HG03066 (cell line): ENCODE data around the gene ROBO1.

Source experiments
- ATAC-seq: cut with Tn5 transposase; IDR thresholded peaks from one replicate; pipeline ENCODE4 v1.9.1; 2021; ENCODE audit warnings: low read depth; ENCODE audit not compliant: unreplicated experiment

Gene ROBO1

DNA sequence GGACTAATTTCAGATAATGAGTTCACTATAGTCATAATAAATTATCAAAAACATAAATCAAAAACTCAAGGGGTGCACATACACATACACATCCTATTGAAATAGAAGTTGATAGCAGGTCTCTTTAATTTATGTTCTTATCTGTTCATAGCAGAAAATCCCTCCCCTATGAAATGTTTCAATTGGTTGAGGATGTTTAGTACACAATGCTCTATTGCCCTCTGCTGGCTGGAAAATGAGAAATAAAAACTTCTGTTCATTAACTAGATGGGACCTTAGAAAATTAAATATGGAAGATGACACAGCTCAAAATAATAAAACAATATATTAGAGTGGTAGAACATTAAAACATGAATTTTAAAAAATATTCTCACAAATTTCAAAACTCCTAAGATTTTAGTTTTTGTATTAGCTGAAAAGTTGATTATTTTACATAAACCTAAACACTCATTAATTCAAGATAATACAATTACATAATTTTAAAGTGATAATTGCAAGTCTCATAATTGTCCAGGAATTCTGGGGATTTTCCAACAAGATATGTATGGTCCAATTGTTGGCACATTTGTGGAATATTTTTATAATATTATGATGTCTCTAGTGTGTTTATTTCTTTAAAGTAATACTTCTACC, 735.0 kb downstream of the ROBO1 start:
- no peak for ATAC-seq

DNA sequence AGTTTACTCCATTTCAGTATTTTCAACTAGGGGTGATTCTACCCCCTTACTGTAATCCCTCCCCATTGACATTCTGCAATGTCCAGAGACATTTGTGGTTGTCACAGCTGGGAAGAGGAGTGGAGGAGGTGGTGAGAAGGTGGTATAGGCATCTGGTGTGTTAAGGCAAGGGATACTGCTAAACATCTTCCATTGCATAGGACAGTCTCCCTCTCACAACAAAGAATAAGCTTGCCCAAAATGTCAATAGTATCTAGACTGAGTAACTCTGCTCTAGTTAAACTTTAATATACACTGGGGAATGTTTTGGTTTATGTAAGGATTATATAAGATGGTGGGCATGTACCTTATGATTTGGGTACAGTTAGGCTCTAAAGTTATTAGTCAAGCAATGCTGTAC, 737.6 kb downstream of the ROBO1 start:
- ATAC-seq = no peak

DNA sequence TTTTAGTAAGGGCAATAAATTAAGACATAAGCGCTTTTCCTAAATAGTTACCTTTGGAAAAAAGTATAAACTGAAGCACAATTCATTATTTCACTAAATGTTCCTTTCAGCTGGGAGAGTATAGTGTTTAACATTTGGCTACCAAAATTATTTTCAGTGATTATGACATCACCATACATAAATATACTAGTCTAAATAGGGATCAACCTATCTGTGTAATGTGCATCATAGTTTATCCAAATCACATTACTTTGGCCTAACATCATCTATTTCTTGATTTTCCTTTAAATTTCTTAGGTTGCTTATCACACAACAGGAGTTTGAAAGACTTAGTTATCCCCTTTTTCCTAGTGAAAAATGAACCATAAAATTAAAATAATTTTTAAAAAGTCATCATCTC, 738.9 kb downstream of the ROBO1 start:
- ATAC-seq = no peak

DNA sequence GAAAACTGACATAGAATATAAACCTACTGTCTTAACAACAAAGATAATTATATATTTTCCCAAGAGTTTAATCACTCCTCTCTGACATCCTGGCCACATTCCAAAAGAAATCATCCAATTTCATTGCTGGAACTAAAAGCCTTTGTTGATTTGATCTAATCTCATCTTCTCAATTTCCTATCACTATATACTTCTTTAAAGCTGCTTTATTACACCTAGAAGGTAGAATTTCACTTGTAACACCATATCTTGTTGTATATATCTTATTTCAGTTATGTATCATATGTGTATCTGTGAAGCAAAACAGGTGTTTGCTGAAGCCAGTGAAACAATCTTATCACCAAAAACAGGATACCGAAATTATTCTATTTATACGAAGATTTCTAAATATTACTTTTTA, 740.2 kb downstream of the ROBO1 start:
- no peak for ATAC-seq

DNA sequence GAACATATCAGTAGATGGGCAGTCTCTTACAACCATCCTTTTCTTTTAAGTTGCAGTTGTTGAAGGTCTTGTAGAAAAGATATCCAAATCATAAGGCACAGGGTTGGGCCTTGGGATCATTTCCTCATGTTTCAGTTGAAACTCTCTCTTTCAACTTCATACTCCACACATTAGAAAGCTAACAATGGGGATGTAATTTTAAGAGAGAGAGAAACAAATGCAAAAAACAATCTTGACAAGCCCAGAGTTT, 747.9 kb downstream of the ROBO1 start:
- no peak for ATAC-seq

DNA sequence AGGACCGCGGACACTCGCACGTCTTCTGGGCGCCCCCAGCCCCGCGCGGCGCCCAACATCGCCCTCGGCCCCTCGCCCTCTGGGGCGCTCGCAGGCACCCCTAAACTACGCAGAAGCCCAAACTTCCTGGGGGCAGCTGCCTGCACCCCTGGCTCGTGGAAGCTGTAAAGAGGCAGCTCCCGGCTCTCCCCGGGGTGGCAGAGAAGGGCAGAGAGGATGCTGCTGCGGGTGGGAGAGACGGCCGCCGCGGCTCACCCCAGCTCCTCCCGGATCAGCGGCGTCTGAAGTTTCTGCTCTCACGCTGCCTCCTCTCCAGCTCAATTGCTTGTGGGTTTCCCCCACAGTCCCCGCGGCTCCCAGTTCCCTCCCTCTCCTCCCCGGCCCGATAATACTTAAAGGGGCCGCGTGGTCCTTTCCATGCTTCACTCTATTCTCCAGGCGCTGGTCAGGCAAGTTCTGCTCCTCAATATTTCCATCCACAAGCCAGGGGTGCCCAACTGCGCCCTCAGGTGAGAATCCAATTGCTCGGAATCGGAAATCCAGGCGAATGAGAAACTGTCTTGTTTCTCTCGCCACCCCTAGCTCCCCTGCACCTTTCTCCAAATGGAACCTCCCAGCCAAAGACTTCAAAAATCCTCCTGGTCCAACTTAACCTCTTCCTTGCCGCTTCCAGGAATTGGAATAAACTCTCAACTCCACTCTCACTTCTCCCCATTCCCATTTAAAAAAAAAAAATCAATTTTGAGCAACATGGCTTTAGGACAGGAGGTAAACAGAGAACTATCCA, 748.5 kb downstream of the ROBO1 start:
- ATAC-seq = peak; percentile 64

DNA sequence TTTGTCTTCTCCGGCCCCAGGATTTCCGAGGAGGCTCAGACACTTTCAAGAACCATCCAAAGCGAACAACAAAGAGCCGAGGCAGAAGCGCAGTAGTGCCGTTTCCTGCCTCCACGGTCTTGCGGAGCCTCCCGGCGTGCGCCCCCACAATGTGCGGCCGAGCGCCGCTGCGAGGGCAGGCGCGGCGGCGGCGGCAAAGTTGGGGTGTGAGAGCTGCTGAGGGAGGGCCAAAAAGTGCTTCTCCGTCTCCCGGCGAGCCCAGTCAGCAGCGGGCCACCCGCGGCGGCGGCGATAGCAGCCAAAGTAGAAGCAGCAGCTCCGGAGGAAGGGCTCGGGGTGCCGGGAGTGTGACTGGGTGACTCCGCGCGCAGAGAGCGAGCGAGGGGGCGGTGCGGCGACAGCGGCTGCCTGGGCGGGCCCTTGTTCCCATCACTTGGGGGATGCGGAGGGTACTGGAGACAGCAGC, 749.1 kb downstream of the ROBO1 start:
- peak; percentile 41 for ATAC-seq

DNA sequence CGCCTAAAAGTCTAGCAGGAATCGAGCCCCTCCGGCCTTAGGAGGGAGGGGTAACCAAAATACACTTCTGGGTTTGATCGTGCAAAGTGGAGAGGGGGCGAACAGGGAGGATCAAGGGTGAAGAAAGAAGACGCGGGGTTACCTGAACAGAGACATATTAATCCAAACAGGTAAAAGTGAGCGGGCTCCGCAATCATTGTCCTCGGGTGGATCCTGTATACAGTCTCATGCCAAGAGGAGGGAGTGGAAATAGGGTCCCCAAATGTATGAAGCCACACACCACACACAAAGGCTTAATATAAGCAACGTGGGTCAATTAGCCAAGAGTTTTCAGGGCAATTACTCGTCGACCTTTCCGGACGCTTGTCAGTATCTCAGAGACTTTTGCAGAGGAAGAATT, 749.5 kb downstream of the ROBO1 start:
- ATAC-seq = no peak

DNA sequence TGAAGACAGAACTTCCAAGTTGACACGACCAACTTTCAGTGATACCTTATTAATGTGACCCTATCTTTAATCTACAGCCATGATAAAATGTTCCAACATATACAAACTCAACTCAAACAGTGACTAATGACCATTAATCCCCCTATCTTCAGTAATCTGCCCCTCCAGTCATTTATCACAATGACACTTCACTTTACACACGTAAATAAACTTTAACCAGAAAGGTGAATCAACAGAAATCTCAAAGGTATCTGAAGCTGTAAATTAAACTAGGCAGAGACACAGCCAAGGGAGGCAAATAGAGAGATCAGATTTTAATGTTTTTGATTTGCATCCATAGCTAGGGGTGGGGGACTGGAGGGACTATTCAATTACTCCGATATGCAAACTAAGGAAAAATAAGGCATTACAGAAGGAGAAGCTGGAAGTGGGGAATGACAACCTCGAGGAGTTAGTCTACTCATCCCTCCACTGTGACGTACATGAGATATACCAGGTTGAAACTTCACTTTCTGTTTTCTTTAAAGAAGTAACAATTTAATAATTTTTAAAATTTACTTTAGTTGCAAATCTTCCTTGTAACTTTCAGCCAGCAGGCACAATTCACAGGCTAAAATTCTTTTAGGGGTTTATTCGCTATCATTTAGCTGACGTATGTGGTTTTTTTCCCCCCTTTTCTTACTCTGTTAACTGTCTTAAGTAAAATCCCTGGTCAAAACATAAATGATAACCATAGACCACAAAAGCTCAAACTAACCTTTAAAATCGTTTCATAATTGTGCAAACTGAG, 751.0 kb downstream of the ROBO1 start:
- no peak for ATAC-seq

DNA sequence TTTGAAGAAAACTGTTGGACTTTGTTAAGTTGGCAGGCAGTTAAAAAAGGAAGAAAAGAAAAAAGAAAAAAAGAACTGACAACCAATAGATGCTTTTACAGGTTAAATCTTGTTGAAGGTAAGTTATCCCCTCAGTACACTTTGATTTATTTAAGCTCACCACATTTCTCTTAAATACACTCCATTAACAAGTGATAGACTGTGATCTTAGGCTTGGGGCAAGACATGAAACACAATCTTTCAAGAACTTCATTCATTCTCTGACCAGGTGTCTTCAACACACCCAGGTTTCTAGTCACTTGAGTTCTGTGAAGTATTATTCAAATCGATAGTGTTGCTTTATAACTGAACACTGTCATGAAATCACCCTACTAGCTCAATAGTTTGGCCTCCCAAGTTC, 751.9 kb downstream of the ROBO1 start:
- ATAC-seq = no peak

DNA sequence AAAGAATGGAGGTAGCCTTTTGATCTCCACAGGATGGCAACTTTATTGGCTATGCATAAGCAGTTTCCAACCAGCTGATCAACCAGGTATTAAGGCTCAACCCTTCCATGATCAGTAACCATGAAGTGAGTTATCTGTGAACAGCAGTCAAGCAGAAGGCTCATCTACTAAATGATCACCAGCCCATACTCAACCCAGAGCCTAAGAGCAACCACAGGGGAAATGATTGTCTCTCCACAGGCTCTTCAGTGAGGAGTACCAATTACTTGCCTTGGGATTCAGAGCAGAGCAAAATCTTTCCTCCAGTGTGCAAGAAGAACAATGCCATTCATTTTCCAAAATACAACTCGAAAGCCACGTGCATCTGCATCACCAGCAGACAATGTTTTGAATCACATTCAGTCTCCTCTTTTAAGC, 754.8 kb downstream of the ROBO1 start:
- no peak for ATAC-seq

DNA sequence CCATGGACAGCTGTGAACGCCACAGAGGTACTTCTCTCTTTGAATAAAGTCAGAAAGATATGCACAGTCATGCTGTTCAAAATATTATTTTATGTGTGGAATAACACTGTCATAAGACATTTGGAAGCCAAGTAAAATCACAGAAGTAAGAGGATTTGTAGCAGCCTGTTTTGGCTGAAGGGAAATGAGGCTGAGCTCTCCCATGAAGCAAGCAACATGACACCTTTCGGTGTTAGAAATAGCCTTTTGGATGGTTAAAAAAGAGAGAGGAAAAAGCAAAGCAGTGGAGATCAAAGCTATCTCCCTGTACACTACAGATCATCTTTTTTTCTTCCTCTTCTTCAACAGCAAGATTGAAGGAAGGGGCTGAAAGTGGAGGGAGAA, 755.3 kb downstream of the ROBO1 start:
- ATAC-seq = no peak

DNA sequence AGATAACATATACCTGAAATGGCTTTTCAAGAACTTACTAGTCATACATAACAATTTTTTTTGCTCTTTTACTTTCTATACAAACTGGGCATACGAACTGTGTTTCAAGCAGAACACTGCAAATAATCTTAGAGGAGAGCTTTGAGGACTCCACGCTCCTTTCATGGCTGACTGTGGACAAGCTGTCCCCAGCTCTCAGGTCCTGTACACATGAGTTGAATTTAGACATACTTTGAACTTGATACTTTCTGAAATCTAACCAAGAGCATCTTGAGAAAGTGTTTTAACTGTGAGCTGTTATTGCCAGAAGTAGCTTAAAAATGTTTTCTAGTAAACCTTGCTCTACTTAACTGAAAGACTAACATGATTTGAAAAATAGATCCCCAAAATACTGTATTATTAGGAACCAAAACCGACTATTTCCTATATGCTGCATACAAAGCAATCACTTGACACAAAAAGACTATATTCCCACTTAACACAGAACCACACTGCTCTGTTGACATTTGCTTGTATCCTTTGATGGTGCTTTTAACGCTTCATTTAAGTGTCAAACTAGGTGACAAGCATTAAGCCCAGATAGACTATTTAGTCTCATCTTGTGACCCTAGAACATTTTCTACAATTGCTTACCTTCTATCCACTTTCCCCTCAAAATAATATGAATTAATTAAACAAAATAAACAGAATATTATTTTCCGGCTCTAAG, 755.8 kb downstream of the ROBO1 start:
- no peak for ATAC-seq

DNA sequence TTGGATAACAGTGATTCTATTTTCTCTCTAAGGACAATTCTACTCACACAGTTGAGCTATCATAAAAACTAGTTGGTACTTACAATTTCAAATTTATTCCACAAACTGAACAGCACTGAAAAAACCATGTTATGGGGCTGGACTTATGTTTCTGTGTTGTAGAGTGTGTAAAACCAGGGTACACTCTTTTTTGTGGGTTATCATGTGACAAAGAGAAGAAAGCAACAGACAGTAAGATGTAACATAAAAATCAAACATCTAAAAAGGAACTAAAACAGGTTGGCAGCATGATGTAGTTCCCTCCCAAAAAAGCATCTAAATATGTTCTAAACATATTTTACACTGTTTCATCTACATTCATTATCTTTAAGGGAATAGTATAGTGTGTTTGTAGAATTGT, 757.9 kb downstream of the ROBO1 start:
- no peak for ATAC-seq

DNA sequence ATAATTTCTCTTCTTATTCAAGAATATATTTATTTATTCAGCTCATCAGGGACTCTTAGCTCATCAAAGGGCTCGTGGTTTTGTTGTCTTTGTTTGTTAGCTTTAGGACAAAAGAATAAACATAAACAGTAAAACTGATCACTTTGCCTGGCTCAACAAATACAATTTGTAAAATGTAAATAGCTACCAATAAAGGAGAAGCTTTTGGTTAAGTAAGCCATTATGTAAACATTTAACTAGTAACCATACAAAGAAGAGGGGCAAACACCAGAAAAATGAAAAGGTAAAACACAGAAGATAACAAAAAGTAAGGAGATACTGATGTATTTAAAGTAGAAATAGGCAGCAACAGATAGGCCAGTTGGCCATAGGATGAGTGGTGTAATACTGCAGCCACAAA, 761.7 kb downstream of the ROBO1 start:
- no peak for ATAC-seq

DNA sequence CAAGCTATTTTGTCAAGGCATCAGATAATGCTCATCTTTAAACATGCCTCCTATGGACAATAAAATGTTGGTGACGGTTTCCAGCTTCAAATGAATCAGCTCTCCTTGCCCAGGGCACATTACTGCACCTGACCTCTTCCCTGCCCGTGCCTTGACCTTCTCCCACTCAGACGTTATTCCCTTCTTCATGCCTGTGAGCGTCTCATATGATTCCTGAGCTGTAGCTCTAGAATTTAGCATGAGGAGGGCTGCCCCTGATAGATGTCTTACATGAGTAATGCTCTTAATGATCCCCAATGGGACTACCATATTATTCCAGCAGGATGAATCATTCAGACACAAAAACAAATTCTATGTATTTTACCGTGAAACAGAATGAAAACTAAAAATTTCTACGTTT, 762.7 kb downstream of the ROBO1 start:
- ATAC-seq = no peak

DNA sequence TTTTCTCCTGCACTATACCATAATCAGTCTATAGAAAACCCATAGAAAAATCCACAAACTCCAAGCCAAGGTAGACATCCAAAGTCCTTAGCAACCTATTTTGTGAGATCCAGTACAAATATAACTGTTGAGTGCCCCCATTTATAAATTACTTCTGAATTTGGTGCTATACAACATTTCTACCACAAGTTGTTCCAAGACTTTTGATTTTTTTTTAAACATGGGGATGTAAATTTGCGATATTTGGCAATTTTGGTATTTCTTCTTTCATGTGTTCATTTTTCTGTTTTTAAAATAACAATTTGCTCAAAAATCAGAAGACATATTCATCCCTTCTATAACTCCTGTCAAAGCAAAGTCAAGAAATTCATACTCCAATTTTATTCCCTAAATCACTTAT, 763.8 kb downstream of the ROBO1 start:
- ATAC-seq = no peak

DNA sequence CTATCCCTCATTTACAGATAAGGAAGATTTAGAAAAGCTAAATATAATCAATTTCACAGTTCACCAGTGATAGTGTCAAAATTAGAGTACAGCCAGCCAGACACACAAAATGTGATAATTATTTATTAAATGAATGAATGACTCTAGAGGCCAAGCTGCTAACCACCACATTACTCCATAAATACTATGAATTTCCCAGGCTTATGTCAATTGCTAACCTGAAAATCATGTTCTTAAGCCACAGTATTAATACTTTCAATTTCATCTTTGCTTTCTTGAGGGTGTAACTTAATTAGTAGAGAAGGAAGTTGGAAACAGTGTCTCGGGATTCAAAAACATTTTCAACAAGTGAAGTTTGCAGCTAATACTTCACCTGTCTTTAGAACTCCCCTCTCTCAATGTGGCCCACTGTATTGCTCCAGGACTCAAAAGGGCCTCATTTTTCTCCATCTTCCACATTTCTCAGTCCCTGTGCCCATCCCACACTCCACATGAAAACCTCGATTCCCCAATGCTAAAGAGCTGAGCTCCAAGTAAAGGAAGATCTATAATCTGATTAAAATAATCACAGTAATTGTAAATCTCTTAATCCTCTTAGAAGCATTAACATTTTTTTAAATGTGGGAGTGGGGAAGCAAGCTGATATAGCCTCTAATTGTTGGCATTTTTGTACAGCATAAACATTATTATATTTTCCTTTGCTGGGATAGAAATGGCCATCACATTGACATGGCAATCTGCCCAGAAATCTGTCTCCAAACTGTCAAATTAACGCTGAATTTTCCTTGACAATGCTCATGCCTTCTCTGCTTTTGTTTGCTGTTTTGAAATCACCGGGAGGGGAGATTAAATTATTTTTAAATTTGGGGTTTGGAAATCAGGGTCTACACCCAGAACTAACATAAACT, 765.1 kb downstream of the ROBO1 start:
- no peak for ATAC-seq

DNA sequence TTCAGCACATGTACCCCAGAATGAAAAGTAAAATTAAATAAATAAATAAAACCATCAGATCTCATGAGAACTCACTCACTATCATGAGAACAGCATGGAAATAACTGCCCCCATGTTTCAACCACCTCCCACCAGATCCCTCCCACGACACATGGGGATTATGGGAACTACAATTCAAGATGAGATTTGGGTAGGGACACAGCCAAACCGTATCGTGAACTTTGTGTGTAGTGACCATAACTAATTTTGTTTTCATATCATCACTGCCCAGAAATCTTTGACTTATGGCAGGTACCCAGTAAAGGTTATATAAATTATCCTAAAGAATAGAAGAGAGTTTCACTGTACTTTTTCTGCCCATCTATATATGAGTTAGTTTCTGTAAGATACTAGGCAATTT, 766.5 kb downstream of the ROBO1 start:
- no peak for ATAC-seq

DNA sequence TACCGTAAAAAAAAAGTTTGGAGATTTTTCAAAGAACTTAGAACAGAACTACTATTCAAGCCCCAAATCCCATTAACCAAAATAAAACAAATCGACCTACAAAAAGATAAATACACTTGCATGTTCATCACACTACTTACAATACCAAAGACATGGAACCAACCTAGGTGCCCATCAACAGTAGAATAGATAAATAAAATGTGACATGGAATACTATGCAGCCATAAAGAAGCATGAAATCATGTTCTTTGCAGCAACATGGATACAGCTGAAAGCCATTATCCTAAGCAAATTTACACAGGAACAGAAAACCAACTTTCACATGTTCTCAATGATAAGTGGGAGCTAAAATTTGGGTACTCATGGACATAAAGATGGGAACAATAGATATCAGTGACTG, 768.7 kb downstream of the ROBO1 start:
- ATAC-seq = no peak
